ENCODE data around the gene SLC26A11.

Gene SLC26A11

GRCh38 chr17:80277751-80278671 is 57.8 kb downstream of the SLC26A11 start:
- TF ChIP-seq CTCF (IDR thresholded peaks at IDR 0.05; ENCODE audit: insufficient read depth, low read length) = no peak
- no peak for TF ChIP-seq GABPA (IDR thresholded peaks at IDR 0.05; ENCODE audit: low read depth)
- no peak for TF ChIP-seq SPI1 (IDR thresholded peaks at IDR 0.05; ENCODE audit: borderline replicate concordance, low read depth)
- no peak for TF ChIP-seq REST (IDR thresholded peaks at IDR 0.05; ENCODE audit: insufficient replicate concordance, low read depth)
- TF ChIP-seq POLR2AphosphoS5 (IDR thresholded peaks at IDR 0.05; ENCODE audit: low read depth) = no peak
- H3K27me3 ChIP-seq (ENCODE audit: insufficient read depth, poor library complexity, severe bottlenecking) = no peaks in the 10 kb centered on the region
- no peak for DNase-seq (ENCODE audit: low read depth in 1 of 2, low spot score in 1 of 2)
- no peak overlapping the region for H3K4me3 ChIP-seq (replicated peaks; ENCODE audit: insufficient read depth, low read length)
- no peak overlapping the region for H3K27ac ChIP-seq (replicated peaks)

- H3K4me3 ChIP-seq (replicated peaks; ENCODE audit: insufficient read depth, low read length) = no peak overlapping the region
- no peak for DNase-seq (ENCODE audit: low read depth in 1 of 2, low spot score in 1 of 2)
- H3K27me3 ChIP-seq (ENCODE audit: insufficient read depth, poor library complexity, severe bottlenecking) = no peaks in the 10 kb centered on the region
- TF ChIP-seq REST (IDR thresholded peaks at IDR 0.05; ENCODE audit: insufficient replicate concordance, low read depth) (no peak), GABPA (IDR thresholded peaks at IDR 0.05; ENCODE audit: low read depth) (no peak), CTCF (IDR thresholded peaks at IDR 0.05; ENCODE audit: insufficient read depth, low read length) (no peak), POLR2AphosphoS5 (IDR thresholded peaks at IDR 0.05; ENCODE audit: low read depth) (no peak), SPI1 (IDR thresholded peaks at IDR 0.05; ENCODE audit: borderline replicate concordance, low read depth) (no peak)
- H3K27ac ChIP-seq (replicated peaks) = no peak overlapping the region
These were observed 59.7 kb downstream of the SLC26A11 start for GRCh38 chr17:80279895-80280294.

GRCh38 chr17:80281516-80281915 is 61.3 kb downstream of the SLC26A11 start:
- Histone ChIP-seq H3K27ac (replicated peaks) (no peak overlapping the region), H3K27me3 (ENCODE audit: insufficient read depth, poor library complexity, severe bottlenecking) (no peaks in the 10 kb centered on the region), H3K4me3 (replicated peaks; ENCODE audit: insufficient read depth, low read length) (no peak overlapping the region)
- DNase-seq (ENCODE audit: low read depth in 1 of 2, low spot score in 1 of 2) = no peak
- TF ChIP-seq SPI1 (IDR thresholded peaks at IDR 0.05; ENCODE audit: borderline replicate concordance, low read depth) (no peak), CTCF (IDR thresholded peaks at IDR 0.05; ENCODE audit: insufficient read depth, low read length) (no peak), POLR2AphosphoS5 (IDR thresholded peaks at IDR 0.05; ENCODE audit: low read depth) (no peak), REST (IDR thresholded peaks at IDR 0.05; ENCODE audit: insufficient replicate concordance, low read depth) (no peak), GABPA (IDR thresholded peaks at IDR 0.05; ENCODE audit: low read depth) (no peak)
